ENCODE data around the gene KLF11. TPM values are rescaled to one million over a fixed set of nuclear protein-coding genes. Genes with fewer than 3 reads are reported as not detected.

KLF11 gene
- total and polyA plus RNA-seq, 2 donors (not counting 3 experiments of a cell fraction or from before 2014, with no cell fraction given) = 10.5 to 11.3 TPM

GRCh38 chr2:10031886-10032745, 11.2 kb upstream of the KLF11 start:
- H2AFZ ChIP-seq (ENCODE audit: low read depth, low read length) = no peak overlapping the region
- H3K9me1 ChIP-seq (replicated peaks; ENCODE audit: control insufficient read depth, extremely low read depth, insufficient read depth, low read length) = no peaks in the 10 kb centered on the region
- no peaks in the 10 kb centered on the region for H3K9me3 ChIP-seq (replicated peaks; ENCODE audit: control insufficient read depth, insufficient read depth, low read length)
- H3K9ac ChIP-seq (replicated peaks; ENCODE audit: extremely low read depth, insufficient read depth, low read length) = no peak overlapping the region
- peaks cover 21% of the 10 kb centered on the region for H3K4me1 ChIP-seq (ENCODE audit: control insufficient read depth, extremely low read depth, insufficient read depth, low read length)
- no peak overlapping the region for H3K4me3 ChIP-seq (replicated peaks in 1 of 3; ENCODE audit: insufficient read depth in 1 of 3, low read depth in 1 of 3, low read length in 3 of 3)
- DNase-seq (ENCODE audit: low read depth, low spot score) (no peak), FAIRE-seq (no peak)
- intact Hi-C loops (cut with micrococcal nuclease) = no loop called here
- no peak overlapping the region for H3K4me2 ChIP-seq (ENCODE audit: insufficient read depth, low read length)
- no peaks in the 10 kb centered on the region for H4K20me1 ChIP-seq (replicated peaks; ENCODE audit: control insufficient read depth, extremely low read depth, insufficient read depth, low read length)
- ChIA-PET CTCF (interaction anchor here (4.9 to 16.1 kb wide), 2 partner anchors 48 to 219 kb away, joined by 37 to 151 read pairs; no protein-coding TSS in a partner anchor), POLR2A (interaction anchor here (0.6 kb wide), 1 partner anchor 229 kb away, joined by 5 read pairs; no protein-coding TSS in a partner anchor)
- H3K27ac ChIP-seq (ENCODE audit: insufficient read depth, low read depth, low read length) = no peak overlapping the region
- no peaks in the 10 kb centered on the region for H3K27me3 ChIP-seq (ENCODE audit: control insufficient read depth in 2 of 2, insufficient read depth in 2 of 2, low read length in 2 of 2)
- no peaks in the 10 kb centered on the region for H3K79me2 ChIP-seq (ENCODE audit: control insufficient read depth, insufficient read depth, low read length)
- dilution Hi-C loops (cut with MboI; ENCODE audit: extremely low pct_ligation_motif_present, low sequenced_read_pairs) = no loop called here
- no peaks in the 10 kb centered on the region for H3K36me3 ChIP-seq (ENCODE audit: control insufficient read depth in 2 of 2, extremely low read depth in 1 of 2, insufficient read depth in 2 of 2, low read length in 2 of 2)
- BruUV-seq (replicated peaks) = no TSS peak
- TF ChIP-seq FOS (IDR thresholded peaks at IDR 0.05; ENCODE audit: borderline replicate concordance, insufficient read depth, low read length) (no peak), MYC (IDR thresholded peaks at IDR 0.05; ENCODE audit: low read depth, low read length) (no peak), JUN (IDR thresholded peaks at IDR 0.05; ENCODE audit: borderline replicate concordance, insufficient read depth, insufficient read length, low read depth) (no peak), MAX (IDR thresholded peaks at IDR 0.05; ENCODE audit: insufficient read depth, insufficient read length) (no peak), GATA2 (IDR thresholded peaks at IDR 0.05; ENCODE audit: insufficient read depth, insufficient read length, low read depth, low read length) (no peak), POLR2AphosphoS5 (IDR thresholded peaks at IDR 0.05; ENCODE audit: insufficient read depth, low read depth, low read length) (no peak), EZH2 (IDR thresholded peaks at IDR 0.05; ENCODE audit: borderline replicate concordance, low read depth, low read length, severe bottlenecking) (no peak), POLR2A (IDR thresholded peaks at IDR 0.05; ENCODE audit: low read depth, low read length) (no peak), CTCF (IDR thresholded peaks at IDR 0.05; ENCODE audit: extremely low read depth in 1 of 2, insufficient read depth in 1 of 2, low read depth in 1 of 2, low read length in 2 of 2) (no peak)

All from endothelial cell of umbilical vein (primary cell).